HG03460 (cell line): ENCODE measurements around the gene RDX.

Source experiments
- ATAC-seq: cut with Tn5 transposase; IDR thresholded peaks from one replicate; pipeline ENCODE4 v1.9.1; 2021; ENCODE audit not compliant: unreplicated experiment

The RDX gene

GRCh38 chr11:110173811-110174644 lies 122.4 kb downstream of the RDX start:
- no peak for ATAC-seq

GRCh38 chr11:110172468-110173065 lies 123.8 kb downstream of the RDX start:
- ATAC-seq: no peak

- no peak for ATAC-seq
These were observed 126.7 kb downstream of the RDX start for GRCh38 chr11:110169738-110170137.

GRCh38 chr11:110168033-110168803 lies 128.2 kb downstream of the RDX start:
- ATAC-seq: no peak

- no peak for ATAC-seq
These were observed 131.1 kb downstream of the RDX start for GRCh38 chr11:110165039-110165925.

GRCh38 chr11:110162216-110162615 lies 134.2 kb downstream of the RDX start:
- ATAC-seq: no peak

GRCh38 chr11:110161061-110161460 lies 135.4 kb downstream of the RDX start:
- ATAC-seq: no peak

- ATAC-seq: no peak
These were observed 136.0 kb downstream of the RDX start for GRCh38 chr11:110160437-110160836.

GRCh38 chr11:110160016-110160415 lies 136.4 kb downstream of the RDX start:
- ATAC-seq: no peak

- no peak for ATAC-seq
These were observed 136.9 kb downstream of the RDX start for GRCh38 chr11:110159476-110159875.

GRCh38 chr11:110158317-110159200 lies 137.9 kb downstream of the RDX start:
- ATAC-seq: no peak

- no peak for ATAC-seq
These were observed 139.9 kb downstream of the RDX start for GRCh38 chr11:110156503-110156902.

- ATAC-seq: no peak
These were observed 142.9 kb downstream of the RDX start for GRCh38 chr11:110153474-110153873.

GRCh38 chr11:110152199-110152598 lies 144.2 kb downstream of the RDX start:
- no peak for ATAC-seq

- no peak for ATAC-seq
These were observed 147.4 kb downstream of the RDX start for GRCh38 chr11:110148775-110149744.

GRCh38 chr11:110147962-110148709 lies 148.3 kb downstream of the RDX start:
- no peak for ATAC-seq

GRCh38 chr11:110141812-110142211 lies 154.6 kb downstream of the RDX start:
- no peak for ATAC-seq

GRCh38 chr11:110134110-110134509 lies 162.3 kb downstream of the RDX start:
- no peak for ATAC-seq
